HG03442 (cell line): ENCODE results near the gene METTL9.
"Not testable (repeated sequence)": the region's sequence is repeated elsewhere in the genome, so short reads cannot be mapped to it uniquely, and the experiment has no call there.

Source experiments
- ATAC-seq: cut with Tn5 transposase; IDR thresholded peaks from one replicate; pipeline ENCODE4 v1.9.1; 2021; ENCODE audit warnings: mild to moderate bottlenecking, moderate library complexity; ENCODE audit not compliant: unreplicated experiment

Gene METTL9

GRCh38 chr16:21634216-21634615 is 34.8 kb downstream of the METTL9 start:
- no peak for ATAC-seq

- ATAC-seq = not testable (repeated sequence)
Measured at GRCh38 chr16:21635694-21636093, 36.3 kb downstream of the METTL9 start.

- no peak for ATAC-seq
Measured at GRCh38 chr16:21637032-21637968, 37.9 kb downstream of the METTL9 start.

- ATAC-seq = no peak
Measured at GRCh38 chr16:21638573-21638975, 39.2 kb downstream of the METTL9 start.

- ATAC-seq = no peak
Measured at GRCh38 chr16:21639493-21639892, 40.1 kb downstream of the METTL9 start.

GRCh38 chr16:21641916-21642315 is 42.5 kb downstream of the METTL9 start:
- no peak for ATAC-seq

- ATAC-seq = no peak
Measured at GRCh38 chr16:21642861-21643260, 43.5 kb downstream of the METTL9 start.

GRCh38 chr16:21643785-21644184 is 44.4 kb downstream of the METTL9 start:
- no peak for ATAC-seq

GRCh38 chr16:21644674-21645073 is 45.3 kb downstream of the METTL9 start:
- ATAC-seq = no peak

GRCh38 chr16:21645261-21645721 is 45.9 kb downstream of the METTL9 start:
- no peak for ATAC-seq

GRCh38 chr16:21646091-21646490 is 46.7 kb downstream of the METTL9 start:
- ATAC-seq = no peak

GRCh38 chr16:21646721-21647561 is 47.6 kb downstream of the METTL9 start:
- ATAC-seq = peak; percentile 81

- ATAC-seq = no peak
Measured at GRCh38 chr16:21647562-21648164, 48.3 kb downstream of the METTL9 start.

- not testable (repeated sequence) for ATAC-seq
Measured at GRCh38 chr16:21649826-21650406, 50.5 kb downstream of the METTL9 start.

- no peak for ATAC-seq
Measured at GRCh38 chr16:21650521-21650920, 51.1 kb downstream of the METTL9 start.

- ATAC-seq = no peak
Measured at GRCh38 chr16:21651515-21651914, 52.1 kb downstream of the METTL9 start.

GRCh38 chr16:21652453-21652852 is 53.1 kb downstream of the METTL9 start, which contains the start of gene IGSF6:
Gene IGSF6, minus strand, starts transcription at chr16:21652608. Its CDS starts 10 bp downstream, at chr16:21652598.
- no peak for ATAC-seq

GRCh38 chr16:21653571-21653970 is 54.2 kb downstream of the METTL9 start:
- ATAC-seq = no peak

- no peak for ATAC-seq
Measured at GRCh38 chr16:21654466-21654865, 55.1 kb downstream of the METTL9 start.

- no peak for ATAC-seq
Measured at GRCh38 chr16:21654881-21655280, 55.5 kb downstream of the METTL9 start.
